HEK293 (cell line): ENCODE results near the gene CCL16.

ENCODE experiments used
- CTCF ChIA-PET: fragments of 350-600 bp; formaldehyde crosslinking; extraction: SDS; loops from one replicate; lab custom pipeline; 2021; ENCODE audit warnings: antibody characterized with exemption; lab: Yijun Ruan, JAX
- POLR2A ChIA-PET: fragments of 300-600 bp; formaldehyde crosslinking; extraction: SDS; loops from one replicate; lab custom pipeline; 2020; ENCODE audit warnings: antibody characterized with exemption, inconsistent platforms; lab: Yijun Ruan, JAX
- H3K27ac ChIP-seq: fragments of 200-500 bp; sonication (Bioruptor generic); 2 replicates; pipeline ENCODE4 v1.5.1; 2014; ENCODE audit warnings: low read depth, low read length, control low read depth, inconsistent platforms; ENCODE audit errors: extremely low read depth
- H3K36me3 ChIP-seq, 2 experiments: fragments of 200-500 bp in 1 of 2; sonication (Bioruptor generic) in 1 of 2; 1 replicate in 1 of 2; 2 replicates in 1 of 2; pipeline ENCODE4 v1.5.1; 2014 to 2017; ENCODE audit warnings: inconsistent platforms in 2 of 2, low read length in 2 of 2; ENCODE audit not compliant: control insufficient read depth in 2 of 2, insufficient read depth in 1 of 2
- H3K4me1 ChIP-seq: fragments of 200-500 bp; sonication (Bioruptor generic); 2 replicates; pipeline ENCODE4 v1.5.1; 2014; ENCODE audit warnings: mild to moderate bottlenecking, low read length, inconsistent platforms; ENCODE audit not compliant: control insufficient read depth, insufficient read depth
- H3K4me3 ChIP-seq: 2 replicates; pipeline ENCODE4 v1.5.1; 2011; ENCODE audit warnings: low read depth, mild to moderate bottlenecking, control low read depth, low read length, moderate library complexity
- H3K9me3 ChIP-seq: fragments of 200-500 bp; sonication (Bioruptor generic); 2 replicates; pipeline ENCODE4 v1.5.1; 2014; ENCODE audit warnings: low read depth, low read length, inconsistent platforms; ENCODE audit not compliant: control insufficient read depth, insufficient read depth
- SALL2 ChIP-seq: fragments of 450-650 bp; formaldehyde crosslinking; IDR thresholded peaks from 2 replicates; pipeline ENCODE4 v1.5.0; 2017; ENCODE audit warnings: missing biosample characterization, mild to moderate bottlenecking, missing genetic modification characterization, borderline replicate concordance
- YY1 ChIP-seq: fragments of 450-650 bp; formaldehyde crosslinking; IDR thresholded peaks from 2 replicates; pipeline ENCODE4 v1.5.1; 2018; ENCODE audit warnings: missing biosample characterization, missing genetic modification characterization
- ZFHX2 ChIP-seq: fragments of 450-650 bp; formaldehyde crosslinking; conservative IDR thresholded peaks from 2 replicates; pipeline ENCODE4 v1.5.1; 2016; ENCODE audit warnings: missing biosample characterization, missing genetic modification characterization
- ZNF112 ChIP-seq: fragments of 450-650 bp; formaldehyde crosslinking; IDR thresholded peaks from 2 replicates; pipeline ENCODE4 v1.5.0; 2017; ENCODE audit warnings: missing biosample characterization, missing genetic modification characterization
- ZNF114 ChIP-seq: fragments of 450-650 bp; formaldehyde crosslinking; IDR thresholded peaks from 2 replicates; pipeline ENCODE4 v1.5.0; 2017; ENCODE audit warnings: missing biosample characterization, missing genetic modification characterization
- ZNF138 ChIP-seq: fragments of 450-650 bp; formaldehyde crosslinking; IDR thresholded peaks from 2 replicates; pipeline ENCODE4 v1.5.1; 2016; ENCODE audit warnings: missing biosample characterization, missing genetic modification characterization, borderline replicate concordance
- ZNF211 ChIP-seq: fragments of 450-650 bp; formaldehyde crosslinking; IDR thresholded peaks from 2 replicates; pipeline ENCODE4 v1.5.1; 2016; ENCODE audit warnings: low read depth, missing biosample characterization, missing genetic modification characterization
- ZNF501 ChIP-seq: fragments of 450-650 bp; formaldehyde crosslinking; IDR thresholded peaks from 2 replicates; pipeline ENCODE4 v1.5.1; 2016; ENCODE audit warnings: missing biosample characterization, missing genetic modification characterization
- ZNF510 ChIP-seq: fragments of 450-650 bp; formaldehyde crosslinking; IDR thresholded peaks from 2 replicates; pipeline ENCODE4 v1.5.1; 2018; ENCODE audit warnings: mild to moderate bottlenecking, missing genetic modification characterization, missing biosample characterization; ENCODE audit not compliant: insufficient replicate concordance
- ZNF596 ChIP-seq: fragments of 450-650 bp; IDR thresholded peaks from 2 replicates; pipeline ENCODE4 v1.5.0; 2018; ENCODE audit warnings: missing biosample characterization, mild to moderate bottlenecking, missing genetic modification characterization, moderate library complexity
- ZNF621 ChIP-seq: fragments of 450-650 bp; formaldehyde crosslinking; IDR thresholded peaks from 2 replicates; pipeline ENCODE4 v1.5.1; 2017; ENCODE audit warnings: missing biosample characterization, missing genetic modification characterization
- ZNF776 ChIP-seq: fragments of 450-650 bp; formaldehyde crosslinking; IDR thresholded peaks from 2 replicates; pipeline ENCODE4 v1.5.0; 2017; ENCODE audit warnings: missing biosample characterization, missing genetic modification characterization, borderline replicate concordance
- ZNF830 ChIP-seq: fragments of 450-650 bp; IDR thresholded peaks from 2 replicates; pipeline ENCODE4 v1.5.0; 2018; ENCODE audit warnings: missing biosample characterization, missing genetic modification characterization, low read depth, mild to moderate bottlenecking, moderate library complexity
- TF ChIP-seq, protein P1 (sequence below): fragments of 450-650 bp; formaldehyde crosslinking; IDR thresholded peaks from 2 replicates; pipeline ENCODE4 v1.5.1; 2017; ENCODE audit warnings: missing biosample characterization, missing genetic modification characterization
- TF ChIP-seq, protein P2 (sequence below): fragments of 450-650 bp; formaldehyde crosslinking; IDR thresholded peaks from 2 replicates; pipeline ENCODE4 v1.5.1; 2016; ENCODE audit warnings: missing biosample characterization, missing genetic modification characterization, low read depth
- TF ChIP-seq, protein P3 (sequence below): fragments of 450-650 bp; formaldehyde crosslinking; IDR thresholded peaks from 2 replicates; pipeline ENCODE4 v1.5.1; 2016; ENCODE audit warnings: missing biosample characterization, missing genetic modification characterization
- TF ChIP-seq, protein P4 (sequence below): fragments of 450-650 bp; formaldehyde crosslinking; IDR thresholded peaks from 2 replicates; pipeline ENCODE4 v1.5.1; 2016; ENCODE audit warnings: missing biosample characterization, missing genetic modification characterization
- TF ChIP-seq, protein P5 (sequence below): fragments of 450-650 bp; formaldehyde crosslinking; conservative IDR thresholded peaks from 2 replicates; pipeline ENCODE4 v1.5.1; 2016; ENCODE audit warnings: low read depth, missing biosample characterization, missing genetic modification characterization
- TF ChIP-seq, protein P6 (sequence below): fragments of 450-650 bp; formaldehyde crosslinking; IDR thresholded peaks from 2 replicates; pipeline ENCODE4 v1.5.1; 2016; ENCODE audit warnings: missing biosample characterization, missing genetic modification characterization, low read depth

CCL16 gene

DNA sequence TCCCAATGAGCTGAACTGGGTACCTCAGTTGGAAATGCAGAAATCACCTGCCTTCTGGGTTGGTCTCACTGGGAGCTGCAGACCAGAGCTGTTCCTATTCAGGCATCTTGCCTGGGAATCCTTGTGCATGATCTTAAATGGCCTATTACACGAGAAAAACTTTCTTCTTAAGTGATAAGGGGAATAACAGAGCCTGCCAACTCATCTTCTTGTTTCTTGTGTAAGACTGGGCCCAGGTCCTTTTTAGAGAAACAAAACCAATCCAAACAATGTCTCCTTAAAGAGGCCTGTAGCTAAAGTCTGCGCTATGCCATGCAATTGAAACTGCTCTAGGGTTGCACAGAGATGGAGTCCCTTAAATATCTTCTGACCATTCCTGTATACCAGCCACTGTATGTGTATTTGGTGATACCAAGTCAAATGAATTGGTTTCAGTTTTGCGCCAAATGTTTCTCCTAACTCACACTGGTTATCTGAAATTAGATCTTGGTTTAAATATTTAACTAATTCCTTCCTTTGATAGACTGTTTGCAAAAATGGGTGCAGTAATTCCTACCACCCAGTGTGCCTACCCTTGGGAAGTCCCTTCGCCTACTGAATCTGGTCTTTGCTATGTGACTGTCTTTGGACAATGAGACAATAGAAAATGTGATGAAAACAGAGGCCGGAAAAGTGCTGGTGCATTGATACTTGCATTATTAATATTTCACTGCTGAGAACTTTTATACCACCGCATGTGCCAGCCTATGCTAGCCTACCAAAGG, 43.0 kb upstream of the CCL16 start (continued):
- TF ChIP-seq, protein P1, sequence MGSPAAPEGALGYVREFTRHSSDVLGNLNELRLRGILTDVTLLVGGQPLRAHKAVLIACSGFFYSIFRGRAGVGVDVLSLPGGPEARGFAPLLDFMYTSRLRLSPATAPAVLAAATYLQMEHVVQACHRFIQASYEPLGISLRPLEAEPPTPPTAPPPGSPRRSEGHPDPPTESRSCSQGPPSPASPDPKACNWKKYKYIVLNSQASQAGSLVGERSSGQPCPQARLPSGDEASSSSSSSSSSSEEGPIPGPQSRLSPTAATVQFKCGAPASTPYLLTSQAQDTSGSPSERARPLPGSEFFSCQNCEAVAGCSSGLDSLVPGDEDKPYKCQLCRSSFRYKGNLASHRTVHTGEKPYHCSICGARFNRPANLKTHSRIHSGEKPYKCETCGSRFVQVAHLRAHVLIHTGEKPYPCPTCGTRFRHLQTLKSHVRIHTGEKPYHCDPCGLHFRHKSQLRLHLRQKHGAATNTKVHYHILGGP = no peak
- no peak for TF ChIP-seq YY1 (tag by site-specific recombination)
- no peak for TF ChIP-seq ZNF114

DNA sequence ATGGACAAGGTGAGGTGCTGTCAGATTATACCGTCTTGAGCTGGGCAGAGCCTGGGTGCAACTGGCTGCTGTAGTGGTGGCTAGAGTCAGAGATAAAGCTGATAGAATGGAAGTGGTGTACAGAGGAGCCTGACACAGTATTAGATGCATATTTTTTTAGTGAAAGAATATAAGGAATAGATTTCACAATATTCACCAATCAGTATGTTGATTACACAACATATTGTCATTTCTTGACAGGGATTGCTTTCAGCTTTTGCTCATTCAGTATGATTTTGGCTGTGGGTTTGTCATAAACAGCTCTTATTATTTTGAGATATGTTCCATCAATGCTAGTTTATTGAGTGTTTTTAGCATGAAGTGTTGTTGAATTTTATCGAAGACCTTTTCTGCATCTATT, 38.1 kb upstream of the CCL16 start:
- H3K36me3 ChIP-seq = no peaks in the 10 kb centered on the region
- H3K4me3 ChIP-seq = no peak overlapping the region
- TF ChIP-seq ZNF112 (tag by site-specific recombination) (no peak), ZNF501 (tag by site-specific recombination) (no peak), ZNF211 (tag by site-specific recombination) (no peak), ZNF830 (no peak), ZNF776 (tag by site-specific recombination) (no peak)
- TF ChIP-seq, protein P2, sequence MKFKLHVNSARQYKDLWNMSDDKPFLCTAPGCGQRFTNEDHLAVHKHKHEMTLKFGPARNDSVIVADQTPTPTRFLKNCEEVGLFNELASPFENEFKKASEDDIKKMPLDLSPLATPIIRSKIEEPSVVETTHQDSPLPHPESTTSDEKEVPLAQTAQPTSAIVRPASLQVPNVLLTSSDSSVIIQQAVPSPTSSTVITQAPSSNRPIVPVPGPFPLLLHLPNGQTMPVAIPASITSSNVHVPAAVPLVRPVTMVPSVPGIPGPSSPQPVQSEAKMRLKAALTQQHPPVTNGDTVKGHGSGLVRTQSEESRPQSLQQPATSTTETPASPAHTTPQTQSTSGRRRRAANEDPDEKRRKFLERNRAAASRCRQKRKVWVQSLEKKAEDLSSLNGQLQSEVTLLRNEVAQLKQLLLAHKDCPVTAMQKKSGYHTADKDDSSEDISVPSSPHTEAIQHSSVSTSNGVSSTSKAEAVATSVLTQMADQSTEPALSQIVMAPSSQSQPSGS (tag by site-specific recombination) = no peak
- TF ChIP-seq, protein P3, sequence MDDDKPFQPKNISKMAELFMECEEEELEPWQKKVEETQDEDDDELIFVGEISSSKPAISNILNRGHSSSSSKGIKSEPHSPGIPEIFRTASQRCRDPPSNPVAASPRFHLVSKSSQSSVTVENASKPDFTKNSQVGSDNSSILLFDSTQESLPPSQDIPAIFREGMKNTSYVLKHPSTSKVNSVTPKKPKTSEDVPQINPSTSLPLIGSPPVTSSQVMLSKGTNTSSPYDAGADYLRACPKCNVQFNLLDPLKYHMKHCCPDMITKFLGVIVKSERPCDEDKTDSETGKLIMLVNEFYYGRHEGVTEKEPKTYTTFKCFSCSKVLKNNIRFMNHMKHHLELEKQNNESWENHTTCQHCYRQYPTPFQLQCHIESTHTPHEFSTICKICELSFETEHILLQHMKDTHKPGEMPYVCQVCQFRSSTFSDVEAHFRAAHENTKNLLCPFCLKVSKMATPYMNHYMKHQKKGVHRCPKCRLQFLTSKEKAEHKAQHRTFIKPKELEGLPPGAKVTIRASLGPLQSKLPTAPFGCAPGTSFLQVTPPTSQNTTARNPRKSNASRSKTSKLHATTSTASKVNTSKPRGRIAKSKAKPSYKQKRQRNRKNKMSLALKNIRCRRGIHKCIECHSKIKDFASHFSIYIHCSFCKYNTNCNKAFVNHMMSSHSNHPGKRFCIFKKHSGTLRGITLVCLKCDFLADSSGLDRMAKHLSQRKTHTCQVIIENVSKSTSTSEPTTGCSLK (tag by site-specific recombination) = no peak
- TF ChIP-seq, protein P4, sequence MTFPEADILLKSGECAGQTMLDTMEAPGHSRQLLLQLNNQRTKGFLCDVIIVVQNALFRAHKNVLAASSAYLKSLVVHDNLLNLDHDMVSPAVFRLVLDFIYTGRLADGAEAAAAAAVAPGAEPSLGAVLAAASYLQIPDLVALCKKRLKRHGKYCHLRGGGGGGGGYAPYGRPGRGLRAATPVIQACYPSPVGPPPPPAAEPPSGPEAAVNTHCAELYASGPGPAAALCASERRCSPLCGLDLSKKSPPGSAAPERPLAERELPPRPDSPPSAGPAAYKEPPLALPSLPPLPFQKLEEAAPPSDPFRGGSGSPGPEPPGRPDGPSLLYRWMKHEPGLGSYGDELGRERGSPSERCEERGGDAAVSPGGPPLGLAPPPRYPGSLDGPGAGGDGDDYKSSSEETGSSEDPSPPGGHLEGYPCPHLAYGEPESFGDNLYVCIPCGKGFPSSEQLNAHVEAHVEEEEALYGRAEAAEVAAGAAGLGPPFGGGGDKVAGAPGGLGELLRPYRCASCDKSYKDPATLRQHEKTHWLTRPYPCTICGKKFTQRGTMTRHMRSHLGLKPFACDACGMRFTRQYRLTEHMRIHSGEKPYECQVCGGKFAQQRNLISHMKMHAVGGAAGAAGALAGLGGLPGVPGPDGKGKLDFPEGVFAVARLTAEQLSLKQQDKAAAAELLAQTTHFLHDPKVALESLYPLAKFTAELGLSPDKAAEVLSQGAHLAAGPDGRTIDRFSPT = no peak
- POLR2A ChIA-PET = no interaction called here
- H3K27ac ChIP-seq = no peak overlapping the region
- CTCF ChIA-PET = interaction anchor here (1.2 to 1.8 kb wide), 2 partner anchors 11 to 53 kb away, joined by 6 to 9 read pairs; no protein-coding TSS in a partner anchor
- H3K9me3 ChIP-seq = no peaks in the 10 kb centered on the region
- no peaks in the 10 kb centered on the region for H3K4me1 ChIP-seq

DNA sequence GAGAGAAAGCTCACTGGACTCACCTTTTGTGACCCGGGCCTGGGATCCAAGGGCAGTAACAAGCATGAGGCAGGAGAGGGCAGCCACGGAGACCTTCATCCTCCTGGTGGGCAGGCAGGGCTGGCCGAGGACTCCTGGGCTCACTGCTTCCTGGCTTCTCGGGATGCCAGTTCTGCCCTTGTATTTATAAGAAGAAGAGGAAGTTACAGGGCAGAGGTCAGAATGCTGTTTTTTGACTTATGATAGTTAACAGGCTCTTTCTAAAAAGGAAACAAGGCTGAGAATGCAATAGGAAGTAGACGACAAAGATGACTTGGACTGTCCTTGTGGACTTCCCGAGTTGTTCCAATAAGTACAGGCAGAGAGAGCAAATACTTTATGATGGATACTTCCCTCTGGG, 36.5 kb upstream of the CCL16 start, which contains the start of gene CCL23:
TSS of gene CCL23 (minus strand) at position 174 of the 400 bp plus-strand sequence. CDS start at position 99, 75 bp downstream.
- no peak within 1 kb of the TSS for H3K4me3 ChIP-seq
- H3K4me1 ChIP-seq = no peaks in the 10 kb centered on the region
- POLR2A ChIA-PET = no interaction called here
- H3K9me3 ChIP-seq = no peaks in the 10 kb centered on the region
- H3K36me3 ChIP-seq = no peaks in the 10 kb centered on the region
- H3K27ac ChIP-seq = no peak within 1 kb of the TSS
- CTCF ChIA-PET = interaction anchor here (0.7 to 1.4 kb wide), 6 partner anchors 13 to 131 kb away, joined by 3 to 6 read pairs (median 3); no protein-coding TSS in a partner anchor
- TF ChIP-seq ZNF596 (tag by site-specific recombination) (no peak), ZNF621 (tag by site-specific recombination) (no peak), ZNF510 (tag by site-specific recombination) (no peak), ZNF138 (tag by site-specific recombination) (no peak), SALL2 (tag by site-specific recombination) (no peak), ZFHX2 (no peak)
- TF ChIP-seq, protein P5, sequence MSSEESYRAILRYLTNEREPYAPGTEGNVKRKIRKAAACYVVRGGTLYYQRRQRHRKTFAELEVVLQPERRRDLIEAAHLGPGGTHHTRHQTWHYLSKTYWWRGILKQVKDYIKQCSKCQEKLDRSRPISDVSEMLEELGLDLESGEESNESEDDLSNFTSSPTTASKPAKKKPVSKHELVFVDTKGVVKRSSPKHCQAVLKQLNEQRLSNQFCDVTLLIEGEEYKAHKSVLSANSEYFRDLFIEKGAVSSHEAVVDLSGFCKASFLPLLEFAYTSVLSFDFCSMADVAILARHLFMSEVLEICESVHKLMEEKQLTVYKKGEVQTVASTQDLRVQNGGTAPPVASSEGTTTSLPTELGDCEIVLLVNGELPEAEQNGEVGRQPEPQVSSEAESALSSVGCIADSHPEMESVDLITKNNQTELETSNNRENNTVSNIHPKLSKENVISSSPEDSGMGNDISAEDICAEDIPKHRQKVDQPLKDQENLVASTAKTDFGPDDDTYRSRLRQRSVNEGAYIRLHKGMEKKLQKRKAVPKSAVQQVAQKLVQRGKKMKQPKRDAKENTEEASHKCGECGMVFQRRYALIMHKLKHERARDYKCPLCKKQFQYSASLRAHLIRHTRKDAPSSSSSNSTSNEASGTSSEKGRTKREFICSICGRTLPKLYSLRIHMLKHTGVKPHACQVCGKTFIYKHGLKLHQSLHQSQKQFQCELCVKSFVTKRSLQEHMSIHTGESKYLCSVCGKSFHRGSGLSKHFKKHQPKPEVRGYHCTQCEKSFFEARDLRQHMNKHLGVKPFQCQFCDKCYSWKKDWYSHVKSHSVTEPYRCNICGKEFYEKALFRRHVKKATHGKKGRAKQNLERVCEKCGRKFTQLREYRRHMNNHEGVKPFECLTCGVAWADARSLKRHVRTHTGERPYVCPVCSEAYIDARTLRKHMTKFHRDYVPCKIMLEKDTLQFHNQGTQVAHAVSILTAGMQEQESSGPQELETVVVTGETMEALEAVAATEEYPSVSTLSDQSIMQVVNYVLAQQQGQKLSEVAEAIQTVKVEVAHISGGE = no peak
- TF ChIP-seq, protein P6, sequence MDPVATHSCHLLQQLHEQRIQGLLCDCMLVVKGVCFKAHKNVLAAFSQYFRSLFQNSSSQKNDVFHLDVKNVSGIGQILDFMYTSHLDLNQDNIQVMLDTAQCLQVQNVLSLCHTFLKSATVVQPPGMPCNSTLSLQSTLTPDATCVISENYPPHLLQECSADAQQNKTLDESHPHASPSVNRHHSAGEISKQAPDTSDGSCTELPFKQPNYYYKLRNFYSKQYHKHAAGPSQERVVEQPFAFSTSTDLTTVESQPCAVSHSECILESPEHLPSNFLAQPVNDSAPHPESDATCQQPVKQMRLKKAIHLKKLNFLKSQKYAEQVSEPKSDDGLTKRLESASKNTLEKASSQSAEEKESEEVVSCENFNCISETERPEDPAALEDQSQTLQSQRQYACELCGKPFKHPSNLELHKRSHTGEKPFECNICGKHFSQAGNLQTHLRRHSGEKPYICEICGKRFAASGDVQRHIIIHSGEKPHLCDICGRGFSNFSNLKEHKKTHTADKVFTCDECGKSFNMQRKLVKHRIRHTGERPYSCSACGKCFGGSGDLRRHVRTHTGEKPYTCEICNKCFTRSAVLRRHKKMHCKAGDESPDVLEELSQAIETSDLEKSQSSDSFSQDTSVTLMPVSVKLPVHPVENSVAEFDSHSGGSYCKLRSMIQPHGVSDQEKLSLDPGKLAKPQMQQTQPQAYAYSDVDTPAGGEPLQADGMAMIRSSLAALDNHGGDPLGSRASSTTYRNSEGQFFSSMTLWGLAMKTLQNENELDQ (tag by site-specific recombination) = no peak
